ENCODE measurements around the gene AHDC1. TPM values are rescaled to one million over a fixed set of nuclear protein-coding genes. Genes with fewer than 3 reads are reported as not detected.

The AHDC1 gene
- total RNA-seq, 2 experiments from 2014 or later: 26.3 to 27.6 TPM

DNA sequence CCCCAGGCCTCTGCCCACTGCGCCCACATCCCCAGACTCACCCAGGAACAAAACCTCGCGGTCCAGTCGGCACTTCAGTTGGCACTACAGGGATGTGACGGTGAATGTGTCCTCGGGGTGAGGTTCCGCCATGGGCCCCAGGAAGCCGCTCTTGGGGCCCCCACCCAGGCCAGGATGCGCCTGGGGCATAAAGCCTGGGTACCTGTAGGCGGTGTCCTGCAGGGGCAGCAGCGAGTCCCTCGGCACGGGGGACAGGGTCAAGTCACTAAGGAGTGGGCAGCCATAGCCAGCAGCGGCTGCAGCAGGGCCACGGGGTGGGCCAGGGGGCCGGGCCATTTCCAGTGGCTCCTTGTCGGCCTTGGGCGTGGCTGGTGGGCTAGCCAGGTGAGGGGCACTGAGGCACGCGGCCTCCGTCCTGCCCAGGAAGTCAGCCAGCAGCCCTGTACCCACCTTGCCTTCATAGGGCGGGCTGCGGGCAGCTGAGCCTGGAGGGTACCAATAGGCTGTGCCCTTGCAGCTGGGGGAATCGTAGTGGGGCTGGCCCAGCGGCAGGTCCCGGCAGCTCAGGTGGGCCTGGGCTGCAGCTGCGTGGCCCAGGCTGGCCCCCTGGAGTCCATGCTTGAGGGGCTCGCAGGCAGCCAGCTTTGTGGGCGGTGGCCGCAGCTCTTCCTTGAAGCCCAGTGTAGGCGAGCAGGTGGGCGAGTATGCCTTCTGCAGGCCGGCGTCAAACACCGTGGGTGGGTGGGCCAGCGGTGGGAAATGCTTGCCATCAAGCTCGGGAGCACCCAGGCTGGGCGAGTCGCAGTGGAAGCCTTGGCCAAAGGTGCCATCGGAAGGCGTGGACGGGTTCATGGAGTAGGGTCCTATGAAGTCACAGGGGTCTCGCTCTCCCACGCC lies 56.5 kb downstream of the AHDC1 start:
- TF ChIP-seq, protein P1, sequence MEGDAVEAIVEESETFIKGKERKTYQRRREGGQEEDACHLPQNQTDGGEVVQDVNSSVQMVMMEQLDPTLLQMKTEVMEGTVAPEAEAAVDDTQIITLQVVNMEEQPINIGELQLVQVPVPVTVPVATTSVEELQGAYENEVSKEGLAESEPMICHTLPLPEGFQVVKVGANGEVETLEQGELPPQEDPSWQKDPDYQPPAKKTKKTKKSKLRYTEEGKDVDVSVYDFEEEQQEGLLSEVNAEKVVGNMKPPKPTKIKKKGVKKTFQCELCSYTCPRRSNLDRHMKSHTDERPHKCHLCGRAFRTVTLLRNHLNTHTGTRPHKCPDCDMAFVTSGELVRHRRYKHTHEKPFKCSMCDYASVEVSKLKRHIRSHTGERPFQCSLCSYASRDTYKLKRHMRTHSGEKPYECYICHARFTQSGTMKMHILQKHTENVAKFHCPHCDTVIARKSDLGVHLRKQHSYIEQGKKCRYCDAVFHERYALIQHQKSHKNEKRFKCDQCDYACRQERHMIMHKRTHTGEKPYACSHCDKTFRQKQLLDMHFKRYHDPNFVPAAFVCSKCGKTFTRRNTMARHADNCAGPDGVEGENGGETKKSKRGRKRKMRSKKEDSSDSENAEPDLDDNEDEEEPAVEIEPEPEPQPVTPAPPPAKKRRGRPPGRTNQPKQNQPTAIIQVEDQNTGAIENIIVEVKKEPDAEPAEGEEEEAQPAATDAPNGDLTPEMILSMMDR (IDR thresholded peaks at IDR 0.05): peak; percentile 20
- Mint-ChIP-seq H3K9me3 (no peaks in the 10 kb centered on the region), H3K36me3 (ENCODE audit: low read depth) (peaks cover 3% of the 10 kb centered on the region), H3K27me3 (no peaks in the 10 kb centered on the region), H3K4me3 (no peak overlapping the region), H3K27ac (no peak overlapping the region), H3K4me1 (ENCODE audit: low read depth) (peaks cover 6% of the 10 kb centered on the region)
- intact Hi-C loops (cut with micrococcal nuclease): no loop called here
- ChIA-PET CTCF (interaction anchor here (0.9 to 3.0 kb wide), 2 partner anchors 9 to 17 kb away, joined by 3 to 16 read pairs; no protein-coding TSS in a partner anchor), POLR2A (no interaction called here)
- ATAC-seq: no peak
- DNase-seq: no peak

DNA sequence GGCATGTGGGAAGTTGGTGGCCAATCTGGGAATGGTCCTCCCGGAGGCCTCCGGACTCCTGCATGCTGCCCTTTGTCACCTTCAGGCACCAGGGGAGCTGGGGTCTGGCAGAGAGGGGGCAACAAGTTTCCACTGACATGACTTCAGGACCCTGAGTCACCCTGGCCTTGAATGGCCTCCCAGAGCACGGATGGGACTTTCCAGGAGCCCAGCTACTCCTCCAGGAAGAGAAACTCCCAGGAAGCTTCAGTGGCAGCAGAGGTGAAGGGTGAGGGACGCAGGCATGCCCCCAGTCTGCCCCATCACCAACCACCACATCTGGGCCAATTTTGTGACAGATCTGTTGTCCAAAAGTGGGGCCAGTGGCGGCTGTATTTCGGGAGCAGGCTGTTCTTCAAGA lies 58.1 kb downstream of the AHDC1 start:
- intact Hi-C loops (cut with micrococcal nuclease): no loop called here
- no peak for ATAC-seq
- H3K4me3 Mint-ChIP-seq: no peak overlapping the region

DNA sequence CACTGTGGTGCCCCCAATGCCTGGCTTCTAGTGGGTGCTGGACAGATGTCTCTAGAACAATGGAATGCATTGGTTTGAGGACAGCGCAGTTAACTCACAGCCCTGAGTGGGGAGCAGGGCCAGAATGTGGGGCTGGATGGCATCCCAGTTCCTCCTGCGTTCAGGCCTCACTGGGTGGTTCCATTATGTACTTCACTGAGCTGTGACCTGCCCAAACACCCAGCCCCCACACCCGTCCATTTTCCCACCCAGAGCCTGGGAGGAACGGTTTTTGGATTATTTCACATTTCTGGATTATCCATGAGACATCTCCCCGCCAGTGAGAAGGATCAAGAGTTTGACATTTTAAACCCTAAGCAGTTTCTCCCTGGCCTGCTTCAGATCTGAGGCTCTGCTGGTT lies 58.7 kb downstream of the AHDC1 start:
- TF ChIP-seq, protein P1 (IDR thresholded peaks at IDR 0.05): no peak
- CTCF ChIA-PET: interaction anchor here (1.0 to 3.0 kb wide), 2 partner anchors 11 to 64 kb away, joined by 3 to 16 read pairs; no protein-coding TSS in a partner anchor
- H3K27ac Mint-ChIP-seq: no peak overlapping the region
- no peaks in the 10 kb centered on the region for H3K9me3 Mint-ChIP-seq
- no peak overlapping the region for H3K4me3 Mint-ChIP-seq
- no peak for DNase-seq
- H3K27me3 Mint-ChIP-seq: no peaks in the 10 kb centered on the region
- intact Hi-C loops (cut with micrococcal nuclease): no loop called here
- H3K4me1 Mint-ChIP-seq (ENCODE audit: low read depth): peaks cover 11% of the 10 kb centered on the region
- ATAC-seq: no peak
- POLR2A ChIA-PET: no interaction called here
- no peaks in the 10 kb centered on the region for H3K36me3 Mint-ChIP-seq (ENCODE audit: low read depth)

More for the DNA sequence above, 58.1 kb downstream of the AHDC1 start:
- H3K4me1 Mint-ChIP-seq (ENCODE audit: low read depth): peaks cover 9% of the 10 kb centered on the region
- no peaks in the 10 kb centered on the region for H3K9me3 Mint-ChIP-seq
- ChIA-PET POLR2A (no interaction called here), CTCF (interaction anchor here (3.0 kb wide), 1 partner anchor 11 kb away, joined by 16 read pairs; no protein-coding TSS in a partner anchor)
- no peak overlapping the region for H3K27ac Mint-ChIP-seq
- no peaks in the 10 kb centered on the region for H3K36me3 Mint-ChIP-seq (ENCODE audit: low read depth)
- TF ChIP-seq, protein P1 (IDR thresholded peaks at IDR 0.05): no peak
- no peaks in the 10 kb centered on the region for H3K27me3 Mint-ChIP-seq
- no peak for DNase-seq

DNA sequence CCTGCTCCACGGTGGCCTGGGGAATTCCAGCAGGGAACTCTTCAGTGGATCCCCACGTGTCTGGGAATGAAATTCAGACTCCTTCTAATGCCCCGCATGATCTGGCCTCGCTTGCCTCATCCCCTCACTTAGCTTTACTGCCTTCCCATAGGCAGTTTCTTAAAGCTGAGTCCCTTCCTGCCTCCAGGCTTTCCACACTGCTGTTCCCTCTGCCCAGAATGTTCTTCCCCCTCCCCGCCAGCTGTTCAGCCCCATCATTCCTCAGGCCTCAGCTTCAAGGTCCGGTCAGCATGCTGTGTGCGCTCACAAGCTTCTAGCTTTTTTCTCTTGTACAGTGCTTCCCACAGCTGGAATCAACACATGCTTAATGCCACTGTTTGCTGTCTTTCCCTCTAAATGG lies 59.1 kb downstream of the AHDC1 start:
- ChIA-PET POLR2A (interaction anchor here (0.6 kb wide), 1 partner anchor 345 kb away, joined by 3 read pairs; no protein-coding TSS in a partner anchor), CTCF (interaction anchor here (1.0 to 4.0 kb wide), 4 partner anchors 12 to 248 kb away, joined by 3 to 33 read pairs (median 4); no protein-coding TSS in a partner anchor)
- Mint-ChIP-seq H3K4me1 (ENCODE audit: low read depth) (peaks cover 11% of the 10 kb centered on the region), H3K27ac (no peak overlapping the region), H3K27me3 (no peaks in the 10 kb centered on the region), H3K4me3 (no peak overlapping the region), H3K36me3 (ENCODE audit: low read depth) (no peaks in the 10 kb centered on the region), H3K9me3 (no peaks in the 10 kb centered on the region)
- intact Hi-C loops (cut with micrococcal nuclease): no loop called here
- TF ChIP-seq, protein P1 (IDR thresholded peaks at IDR 0.05): no peak
- DNase-seq (no peak), ATAC-seq (no peak)

DNA sequence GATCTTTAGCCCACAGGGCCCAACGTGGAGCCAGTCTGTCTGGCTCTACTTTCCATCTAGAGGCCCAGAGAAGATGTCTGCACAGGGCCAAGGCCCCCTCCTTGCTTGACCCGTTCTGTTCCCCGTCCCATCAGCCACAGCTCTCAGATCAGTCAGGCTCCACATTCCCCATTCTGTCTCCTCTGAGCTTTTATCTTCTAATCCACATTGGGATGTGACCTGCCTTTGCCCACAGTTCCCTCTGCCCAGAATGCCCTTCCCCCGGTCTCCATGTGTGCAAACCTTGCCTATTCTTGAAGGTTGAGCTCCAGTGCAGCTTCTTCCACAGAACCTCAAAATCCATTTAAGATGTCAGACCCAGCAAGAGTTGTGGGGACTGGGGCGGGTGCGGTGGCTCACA lies 60.7 kb downstream of the AHDC1 start:
- H3K4me3 Mint-ChIP-seq: no peak overlapping the region
- intact Hi-C loops (cut with micrococcal nuclease): no loop called here
- no peak overlapping the region for H3K27ac Mint-ChIP-seq
- no peak for ATAC-seq
- no peaks in the 10 kb centered on the region for H3K9me3 Mint-ChIP-seq
- H3K4me1 Mint-ChIP-seq (ENCODE audit: low read depth): peaks cover 11% of the 10 kb centered on the region
- ChIA-PET POLR2A (no interaction called here), CTCF (interaction anchor here (4.0 kb wide), 1 partner anchor 13 kb away, joined by 33 read pairs; no protein-coding TSS in a partner anchor)
- TF ChIP-seq, protein P1 (IDR thresholded peaks at IDR 0.05): no peak
- no peaks in the 10 kb centered on the region for H3K27me3 Mint-ChIP-seq
- no peaks in the 10 kb centered on the region for H3K36me3 Mint-ChIP-seq (ENCODE audit: low read depth)
- no peak for DNase-seq

All from activated CD8-positive, alpha-beta T cell treated with anti-CD3 and anti-CD28 coated beads for 36 hours (primary cell).